ENCODE results near the gene AQP12A. TPM values are rescaled to one million over a fixed set of nuclear protein-coding genes. Genes with fewer than 3 reads are reported as not detected.

AQP12A gene
- total RNA-seq, 1 donor from 2014 or later: not detected

GRCh38 chr2:240701091-240701735, 9.5 kb downstream of the AQP12A start:
- Mint-ChIP-seq H3K27ac (ENCODE audit: unreplicated experiment) (no peak overlapping the region), H3K9me3 (no peaks in the 10 kb centered on the region), H3K4me3 (no peak overlapping the region), H3K27me3 (ENCODE audit: low read depth) (peaks cover 3% of the 10 kb centered on the region), H3K4me1 (no peaks in the 10 kb centered on the region), H3K36me3 (ENCODE audit: low read depth) (no peaks in the 10 kb centered on the region)
- TF ChIP-seq CTCF (conservative IDR thresholded peaks at IDR 0.05): no peak
- no peak for DNase-seq (ENCODE audit: low read depth, low spot score)

- DNase-seq (ENCODE audit: low read depth, low spot score): no peak
- Mint-ChIP-seq H3K9me3 (no peaks in the 10 kb centered on the region), H3K27me3 (ENCODE audit: low read depth) (peaks cover 4% of the 10 kb centered on the region), H3K4me1 (no peaks in the 10 kb centered on the region), H3K4me3 (no peak overlapping the region), H3K27ac (ENCODE audit: unreplicated experiment) (no peak overlapping the region), H3K36me3 (ENCODE audit: low read depth) (no peaks in the 10 kb centered on the region)
- TF ChIP-seq CTCF (conservative IDR thresholded peaks at IDR 0.05): no peak
Observed at GRCh38 chr2:240701736-240702639, 10.3 kb downstream of the AQP12A start.

- DNase-seq (ENCODE audit: low read depth, low spot score): no peak
- Mint-ChIP-seq H3K27me3 (ENCODE audit: low read depth) (peaks cover 11% of the 10 kb centered on the region), H3K4me1 (no peaks in the 10 kb centered on the region), H3K9me3 (no peaks in the 10 kb centered on the region), H3K27ac (ENCODE audit: unreplicated experiment) (no peak overlapping the region), H3K4me3 (no peak overlapping the region), H3K36me3 (ENCODE audit: low read depth) (no peaks in the 10 kb centered on the region)
- no peak for TF ChIP-seq CTCF (conservative IDR thresholded peaks at IDR 0.05)
Observed at GRCh38 chr2:240702640-240703011, 11.0 kb downstream of the AQP12A start.

GRCh38 chr2:240703417-240704341, 12.0 kb downstream of the AQP12A start:
- Mint-ChIP-seq H3K9me3 (no peaks in the 10 kb centered on the region), H3K27me3 (ENCODE audit: low read depth) (peaks cover 14% of the 10 kb centered on the region), H3K27ac (ENCODE audit: unreplicated experiment) (no peak overlapping the region), H3K4me3 (no peak overlapping the region), H3K4me1 (no peaks in the 10 kb centered on the region), H3K36me3 (ENCODE audit: low read depth) (no peaks in the 10 kb centered on the region)
- TF ChIP-seq CTCF (conservative IDR thresholded peaks at IDR 0.05): no peak
- no peak for DNase-seq (ENCODE audit: low read depth, low spot score)

- H3K9me3 Mint-ChIP-seq: no peaks in the 10 kb centered on the region
- H3K36me3 Mint-ChIP-seq (ENCODE audit: low read depth): no peaks in the 10 kb centered on the region
Observed at GRCh38 chr2:240704651-240705050, 13.0 kb downstream of the AQP12A start.

More at GRCh38 chr2:240704651-240705050, 13.0 kb downstream of the AQP12A start:
- no peak overlapping the region for H3K4me3 Mint-ChIP-seq
- no peak for DNase-seq (ENCODE audit: low read depth, low spot score)
- peaks cover 14% of the 10 kb centered on the region for H3K27me3 Mint-ChIP-seq (ENCODE audit: low read depth)
- no peak for TF ChIP-seq CTCF (conservative IDR thresholded peaks at IDR 0.05)
- no peak overlapping the region for H3K27ac Mint-ChIP-seq (ENCODE audit: unreplicated experiment)
- H3K4me1 Mint-ChIP-seq: no peaks in the 10 kb centered on the region

All from neural crest cell (in vitro differentiated cells).